Measurements from ENCODE around the gene SOX12. TPM values are rescaled to one million over a fixed set of nuclear protein-coding genes. Genes with fewer than 3 reads are reported as not detected.

Gene SOX12
- total and polyA plus RNA-seq, 12 donors, result 4.5 to 16.5 (median 9.7) TPM

DNA sequence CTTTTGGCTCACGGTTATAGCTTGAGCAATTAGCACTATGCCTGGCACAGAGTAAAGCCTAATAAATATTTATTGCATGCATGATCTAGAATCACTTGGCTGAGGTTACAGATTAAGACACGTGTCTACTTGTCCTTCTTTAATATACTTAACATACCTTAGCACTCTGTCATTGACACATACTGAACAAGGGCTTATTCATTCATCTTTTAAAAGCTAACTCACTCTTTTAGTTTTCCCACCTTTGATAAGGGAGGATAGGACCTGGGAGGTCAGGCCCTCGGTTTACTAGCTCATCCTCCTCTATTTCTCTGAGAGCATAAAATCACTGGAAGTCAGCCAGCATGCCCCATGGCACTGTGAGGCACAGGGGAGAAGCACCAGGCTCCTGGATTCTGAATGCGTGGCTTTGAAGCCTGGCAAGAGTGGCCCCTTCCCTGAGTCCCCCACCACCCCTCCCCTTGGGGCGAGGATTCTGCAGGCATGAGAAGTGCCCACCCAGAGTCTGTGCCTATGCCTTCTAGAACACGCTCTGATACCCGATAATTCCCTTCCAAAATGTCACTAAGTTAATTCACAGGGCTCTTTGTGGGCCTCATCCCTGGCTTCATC lies 16.8 kb upstream of the SOX12 start:
- no peak for ATAC-seq
- 68 to 72% methylated on average over 7 of the region's 7 CpGs for WGBS, 2 donors
- intact Hi-C loops (cut with DNase I), result no loop called here

DNA sequence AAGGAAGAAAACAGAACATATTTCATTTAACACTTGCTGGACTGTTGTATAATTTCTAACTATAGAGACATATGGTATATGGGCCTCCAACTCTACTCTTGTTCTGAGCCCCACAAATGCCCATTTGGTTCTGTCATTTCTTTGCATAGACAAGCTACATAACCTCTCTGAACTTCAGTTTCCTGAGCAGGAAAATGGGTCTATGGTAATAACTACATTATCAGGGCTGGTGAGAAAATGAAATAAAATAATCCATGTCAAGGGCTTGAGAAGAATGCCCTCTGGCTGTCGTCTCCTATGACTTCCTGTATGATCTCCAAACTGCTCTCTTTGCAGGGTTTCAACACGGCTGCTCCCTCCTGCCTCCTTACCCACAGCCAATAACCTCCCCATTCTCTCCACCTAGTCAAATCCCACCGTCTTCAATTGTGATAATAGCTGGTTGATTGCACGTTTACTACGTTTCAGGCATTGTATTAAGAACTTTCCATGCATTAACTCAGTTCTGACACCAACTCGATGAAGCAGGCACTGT lies 16.0 kb upstream of the SOX12 start:
- Histone ChIP-seq H3K27me3 (no peaks in the 10 kb centered on the region), H3K4me1 (peaks cover 0 to 22% (median 19%) of the 10 kb centered on the region in 9 donors), H3K27ac (peak overlapping the region; percentile 37 to 90 (median 83)), H3K9me3 (no peaks in the 10 kb centered on the region), H3K36me3 (no peaks in the 10 kb centered on the region), H3K4me3 (peak overlapping the region in 9 of 10 donors; percentile 34 to 68 (median 61))
- WGBS, 2 donors, result 3 to 6% methylated on average over 6 of the region's 6 CpGs
- DNase-seq, result no peak
- ATAC-seq, result peak in 4 of 8 donors; percentile 1 to 49 (median 28)
- intact Hi-C loops (cut with DNase I), result no loop called here
- TF ChIP-seq, protein P1, sequence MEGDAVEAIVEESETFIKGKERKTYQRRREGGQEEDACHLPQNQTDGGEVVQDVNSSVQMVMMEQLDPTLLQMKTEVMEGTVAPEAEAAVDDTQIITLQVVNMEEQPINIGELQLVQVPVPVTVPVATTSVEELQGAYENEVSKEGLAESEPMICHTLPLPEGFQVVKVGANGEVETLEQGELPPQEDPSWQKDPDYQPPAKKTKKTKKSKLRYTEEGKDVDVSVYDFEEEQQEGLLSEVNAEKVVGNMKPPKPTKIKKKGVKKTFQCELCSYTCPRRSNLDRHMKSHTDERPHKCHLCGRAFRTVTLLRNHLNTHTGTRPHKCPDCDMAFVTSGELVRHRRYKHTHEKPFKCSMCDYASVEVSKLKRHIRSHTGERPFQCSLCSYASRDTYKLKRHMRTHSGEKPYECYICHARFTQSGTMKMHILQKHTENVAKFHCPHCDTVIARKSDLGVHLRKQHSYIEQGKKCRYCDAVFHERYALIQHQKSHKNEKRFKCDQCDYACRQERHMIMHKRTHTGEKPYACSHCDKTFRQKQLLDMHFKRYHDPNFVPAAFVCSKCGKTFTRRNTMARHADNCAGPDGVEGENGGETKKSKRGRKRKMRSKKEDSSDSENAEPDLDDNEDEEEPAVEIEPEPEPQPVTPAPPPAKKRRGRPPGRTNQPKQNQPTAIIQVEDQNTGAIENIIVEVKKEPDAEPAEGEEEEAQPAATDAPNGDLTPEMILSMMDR (IDR thresholded peaks at IDR 0.05), result peak in 4 of 9 donors; percentile 8 to 32 (median 20)

More for the DNA sequence above, 16.8 kb upstream of the SOX12 start:
- no peaks in the 10 kb centered on the region for H3K9me3 ChIP-seq
- no peak for DNase-seq
- TF ChIP-seq, protein P1 (IDR thresholded peaks at IDR 0.05), result no peak
- H3K27me3 ChIP-seq, result no peaks in the 10 kb centered on the region
- H3K4me1 ChIP-seq, result peaks cover 0 to 22% (median 19%) of the 10 kb centered on the region in 9 donors
- no peak overlapping the region for H3K4me3 ChIP-seq
- H3K36me3 ChIP-seq, result no peaks in the 10 kb centered on the region
- H3K27ac ChIP-seq, result peak overlapping the region in 5 of 10 donors; percentile 80 to 90 (median 82)

DNA sequence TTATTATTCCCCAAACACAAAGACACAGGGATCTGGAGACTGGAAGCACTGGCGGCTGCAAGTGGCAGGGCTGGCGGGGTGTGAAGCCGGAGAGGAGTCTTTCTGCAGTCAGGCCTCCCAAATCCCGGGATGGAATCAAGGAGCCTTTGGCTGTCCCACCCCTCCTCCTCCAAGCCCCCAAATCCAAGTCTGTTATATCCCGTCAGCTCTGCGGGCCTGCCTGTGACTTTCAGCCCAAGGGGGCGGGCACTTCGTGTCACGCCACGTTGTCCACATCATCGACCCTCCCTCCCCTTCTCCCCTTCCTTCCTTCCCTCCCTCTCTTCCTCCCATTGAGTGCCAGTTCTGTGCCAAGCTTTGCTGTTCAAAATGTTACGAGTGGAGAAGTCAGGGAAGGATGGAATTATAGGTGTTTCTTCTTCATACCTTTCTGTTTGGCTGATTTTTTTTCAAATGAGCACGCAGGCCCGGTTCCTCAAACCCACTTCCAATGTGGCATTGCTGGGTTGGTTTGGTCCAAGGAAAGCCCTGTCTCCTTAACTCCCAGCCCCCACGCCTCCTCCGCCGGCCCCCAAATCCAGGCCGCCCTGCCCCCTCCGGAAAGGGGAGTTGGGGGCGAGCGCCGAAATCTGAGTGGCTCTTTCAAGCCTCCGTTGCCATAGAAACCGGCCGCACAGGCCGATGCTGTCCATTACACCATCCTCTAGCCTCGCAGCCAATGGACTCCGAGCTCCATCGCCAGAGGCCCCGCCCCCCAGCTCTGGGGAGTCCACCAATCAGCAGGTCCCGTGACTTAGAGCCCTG lies 15.3 kb upstream of the SOX12 start:
- H3K4me3 ChIP-seq, result peak overlapping the region; percentile 34 to 68 (median 60)
- H3K9me3 ChIP-seq, result no peaks in the 10 kb centered on the region
- WGBS, 2 donors, result 1% methylated on average over 31 of the region's 31 CpGs
- no peaks in the 10 kb centered on the region for H3K36me3 ChIP-seq
- intact Hi-C loops (cut with DNase I), result loop anchor here in 2 of 10 donors (2.0 kb wide), 2 partner anchors 15 to 37 kb away; partner anchors contain the start of genes NRSN2 (in 1 of the 2) and SOX12 (in 1 of the 2)
- H3K4me1 ChIP-seq, result peaks cover 0 to 22% (median 19%) of the 10 kb centered on the region in 9 donors
- H3K27me3 ChIP-seq, result no peaks in the 10 kb centered on the region
- peak overlapping the region; percentile 37 to 90 (median 83) for H3K27ac ChIP-seq
- DNase-seq, result peak; percentile 96 to 99
- TF ChIP-seq, protein P1 (IDR thresholded peaks at IDR 0.05), result no peak
- peak; percentile 99 to 100 (median 100) for ATAC-seq

DNA sequence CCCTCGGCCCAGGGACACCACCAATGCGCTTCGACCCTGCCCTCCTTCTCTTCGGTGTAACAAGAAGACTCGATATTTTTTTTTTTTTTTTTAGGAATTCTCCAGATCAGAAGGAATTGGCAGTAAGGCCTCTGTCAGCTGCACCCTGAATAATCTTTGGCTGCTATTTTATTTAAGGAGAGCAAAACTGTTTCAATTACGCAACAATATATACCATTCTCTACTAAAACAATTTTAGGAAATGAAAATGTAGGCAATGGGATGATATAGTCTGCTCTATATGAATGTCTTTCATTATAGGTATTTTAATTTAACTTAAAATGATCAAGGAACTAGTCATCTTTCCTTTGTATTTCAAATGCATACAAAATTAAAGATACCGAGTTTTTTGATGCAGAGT lies 14.7 kb upstream of the SOX12 start:
- TF ChIP-seq, protein P1 (IDR thresholded peaks at IDR 0.05), result no peak
- H3K9me3 ChIP-seq, result no peaks in the 10 kb centered on the region
- peaks cover 0 to 22% (median 19%) of the 10 kb centered on the region in 9 donors for H3K4me1 ChIP-seq
- no peaks in the 10 kb centered on the region for H3K27me3 ChIP-seq
- peak overlapping the region in 7 of 10 donors; percentile 71 to 90 (median 86) for H3K27ac ChIP-seq
- H3K36me3 ChIP-seq, result no peaks in the 10 kb centered on the region
- intact Hi-C loops (cut with DNase I), result loop anchor here in 2 of 10 donors (2.0 kb wide), 2 partner anchors 14 to 36 kb away; partner anchors contain the start of genes NRSN2 (in 1 of the 2) and SOX12 (in 1 of the 2)
- 5 to 8% methylated on average over 7 of the region's 7 CpGs for whole genome bisulfite sequencing, 2 donors
- peak overlapping the region in 9 of 10 donors; percentile 34 to 68 (median 61) for H3K4me3 ChIP-seq
- ATAC-seq (no peak), DNase-seq (no peak)
